K562 (cell line): ENCODE data around the gene FGFBP3. TPM values are rescaled to one million over a fixed set of nuclear protein-coding genes. Genes with fewer than 3 reads are reported as not detected.

Experiments
- ETV1 ChIP-seq: fragments of 450-650 bp; conservative IDR thresholded peaks from 2 replicates; pipeline ENCODE4 v1.6.1; 2016; ENCODE audit warnings: missing genetic modification characterization, control low read depth, low read depth, missing compliant biosample characterization
- FOSL1 ChIP-seq: fragments of 200-800 bp; sonication (Bioruptor generic); conservative IDR thresholded peaks from 2 replicates; pipeline ENCODE4 v1.6.1; 2016; ENCODE audit warnings: missing genetic modification characterization, missing compliant biosample characterization
- MLLT1 ChIP-seq, 2 experiments: fragments of 450-650 bp; IDR thresholded peaks; 2 replicates each; pipeline ENCODE4 v1.6.1; 2016
- NCOA2 ChIP-seq, 2 experiments: fragments of 450-650 bp; IDR thresholded peaks; 2 replicates each; pipeline ENCODE4 v1.6.1; 2018; ENCODE audit warnings: mild to moderate bottlenecking in 2 of 2, moderate library complexity in 1 of 2; ENCODE audit not compliant: partially characterized antibody in 2 of 2
- NFRKB ChIP-seq: fragments of 450-650 bp; IDR thresholded peaks from 2 replicates; pipeline ENCODE4 v1.6.1; 2016; ENCODE audit warnings: low read depth
- polyA plus RNA-seq, 8 experiments: library from polyadenylated mRNA; depleted of rRNA in 4 of 8; stranded (reverse) in 5 of 8; unstranded in 3 of 8; fragments of >200 nt; fragmentation: Nextera tagmentation in 2 of 8; fragmentation: Illumina TruSeq in 1 of 8; extraction: Ambion mirVana in 2 of 8; extraction: Trizol in 1 of 8; gene quantifications; 2 replicates each; pipeline versions ENCODE4 v1.2.1 to v1.2.3, GENCODE V29; 2011 to 2014; ENCODE audit warnings: inconsistent platforms in 1 of 8, missing spikeins in 1 of 8
- total RNA-seq, 7 experiments: library from RNA; depleted of rRNA in 6 of 7; stranded (reverse); fragments of >200 nt in 6 of 7; fragmentation: Illumina TruSeq in 2 of 7; extraction: Trizol in 2 of 7; gene quantifications; 2 replicates each; pipeline versions ENCODE4 v1.2.1 to v1.2.3, GENCODE V29; 2011 to 2021; ENCODE audit warnings: low replicate concordance in 1 of 7
- TF ChIP-seq, protein P1 (sequence below): sonication (generic); formaldehyde crosslinking; IDR thresholded peaks from 2 replicates; pipeline ENCODE4 v1.8.0; 2022; ENCODE audit warnings: missing genetic modification reagents, mild to moderate bottlenecking, moderate library complexity, borderline replicate concordance
- TF ChIP-seq, protein P2 (sequence below), 3 experiments: fragments of 200-800 bp in 1 of 3; sonication (Bioruptor generic) in 1 of 3; sonication (generic) in 1 of 3; formaldehyde crosslinking in 1 of 3; IDR thresholded peaks; 2 replicates each; pipeline versions ENCODE4 v1.6.1 to v1.8.0; 2016 to 2022; ENCODE audit warnings: mild to moderate bottlenecking in 2 of 3, missing compliant biosample characterization in 2 of 3, missing genetic modification characterization in 2 of 3, missing genetic modification reagents in 1 of 3

FGFBP3 gene
- total and polyA plus RNA-seq, 9 of the 15 experiments (the other 6 are each of a cell fraction or from before 2014, with no cell fraction given): 0.58 to 3.0 (median 1.5) TPM

- TF ChIP-seq, protein P1, sequence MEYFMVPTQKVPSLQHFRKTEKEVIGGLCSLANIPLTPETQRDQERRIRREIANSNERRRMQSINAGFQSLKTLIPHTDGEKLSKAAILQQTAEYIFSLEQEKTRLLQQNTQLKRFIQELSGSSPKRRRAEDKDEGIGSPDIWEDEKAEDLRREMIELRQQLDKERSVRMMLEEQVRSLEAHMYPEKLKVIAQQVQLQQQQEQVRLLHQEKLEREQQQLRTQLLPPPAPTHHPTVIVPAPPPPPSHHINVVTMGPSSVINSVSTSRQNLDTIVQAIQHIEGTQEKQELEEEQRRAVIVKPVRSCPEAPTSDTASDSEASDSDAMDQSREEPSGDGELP: peak; percentile 66; the same call in 1 of the 2 replicates
- TF ChIP-seq ETV1 (tag) (peak; percentile 79), MLLT1 (IDR thresholded peaks at IDR 0.05) (no peak), NFRKB (0 out of 2 replicates have a peak, but pooled peaks have one; percentile 34), NCOA2 (IDR thresholded peaks at IDR 0.05; ENCODE audit: partially characterized antibody in 2 of 2) (no peak), FOSL1 (0 out of 2 replicates have a peak, but pooled peaks have one; percentile 31)
- TF ChIP-seq, protein P2, sequence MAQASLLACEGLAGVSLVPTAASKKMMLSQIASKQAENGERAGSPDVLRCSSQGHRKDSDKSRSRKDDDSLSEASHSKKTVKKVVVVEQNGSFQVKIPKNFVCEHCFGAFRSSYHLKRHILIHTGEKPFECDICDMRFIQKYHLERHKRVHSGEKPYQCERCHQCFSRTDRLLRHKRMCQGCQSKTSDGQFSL (CRISPR knock-in tag; IDR thresholded peaks at IDR 0.05): no peak
- TF ChIP-seq, protein P2 (tag; IDR thresholded peaks at IDR 0.05): no peak
Measured at GRCh38 chr10:91923371-91924211, 14.3 kb upstream of the FGFBP3 start, which contains the start of gene BTAF1 (continued).
